Nucleus accumbens (tissue), 56 donors: Measurements from ENCODE around the gene USE1.

Source experiments
- DNase-seq, 56 donors: peaks; one replicate each; lab custom pipeline; 2025; lab: John Stamatoyannopoulos, UW

The USE1 gene

GRCh38 chr19:17235300-17235970 is 20.3 kb downstream of the USE1 start:
- peak in 46 of 56 donors; percentile 13 to 76 (median 40) for DNase-seq

GRCh38 chr19:17235971-17236777 is 21.0 kb downstream of the USE1 start:
- DNase-seq = peak in 2 of 56 donors; percentile 2 to 20

GRCh38 chr19:17236811-17237543 is 21.8 kb downstream of the USE1 start:
- no peak for DNase-seq

DNA sequence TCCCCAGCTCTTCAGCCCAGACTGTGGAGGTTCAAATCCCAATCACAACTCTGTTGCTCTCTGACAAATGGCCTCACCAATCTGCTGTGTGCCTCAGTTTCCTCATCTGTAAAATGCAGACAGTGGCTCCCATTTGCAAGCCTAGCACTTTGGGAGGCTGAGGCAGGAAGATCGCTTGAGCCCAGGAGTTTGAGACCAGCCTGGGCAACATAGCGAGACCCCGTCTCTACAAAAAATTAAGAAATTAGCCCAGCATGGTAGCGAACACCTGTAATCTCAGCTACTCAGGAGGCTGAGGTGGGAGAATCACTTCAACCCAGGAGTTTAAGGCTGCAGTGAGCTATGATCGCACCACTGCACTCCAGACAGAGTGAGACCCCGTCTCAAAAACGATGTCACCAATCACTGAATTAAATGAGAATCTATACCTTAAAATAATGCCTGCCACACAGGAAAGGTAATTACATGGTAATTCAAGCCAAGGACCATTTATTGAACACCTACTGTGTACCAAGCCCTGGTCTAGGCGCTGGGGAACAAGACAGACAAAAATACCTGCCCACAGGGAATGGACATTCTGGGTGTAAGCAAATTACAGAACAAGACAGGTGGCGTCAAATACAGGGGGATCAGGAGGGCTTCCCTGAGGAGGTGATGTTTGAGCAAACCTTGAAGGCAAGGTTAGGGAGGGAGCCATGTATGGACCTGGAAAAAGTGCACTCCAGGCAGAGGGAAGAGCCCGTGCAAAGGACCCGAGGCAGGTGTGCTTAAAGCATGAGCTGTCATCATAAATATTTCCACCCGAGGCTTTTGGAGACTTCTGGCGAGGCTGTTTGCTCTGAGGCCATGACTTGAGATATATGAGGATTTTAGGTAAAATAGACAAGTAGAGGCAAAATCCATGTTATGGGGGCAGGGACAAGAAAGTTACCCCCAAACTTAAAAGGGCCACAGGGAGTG is 22.9 kb downstream of the USE1 start:
- DNase-seq = no peak

- DNase-seq = no peak
Measured at GRCh38 chr19:17240062-17240752, 25.1 kb downstream of the USE1 start.

DNA sequence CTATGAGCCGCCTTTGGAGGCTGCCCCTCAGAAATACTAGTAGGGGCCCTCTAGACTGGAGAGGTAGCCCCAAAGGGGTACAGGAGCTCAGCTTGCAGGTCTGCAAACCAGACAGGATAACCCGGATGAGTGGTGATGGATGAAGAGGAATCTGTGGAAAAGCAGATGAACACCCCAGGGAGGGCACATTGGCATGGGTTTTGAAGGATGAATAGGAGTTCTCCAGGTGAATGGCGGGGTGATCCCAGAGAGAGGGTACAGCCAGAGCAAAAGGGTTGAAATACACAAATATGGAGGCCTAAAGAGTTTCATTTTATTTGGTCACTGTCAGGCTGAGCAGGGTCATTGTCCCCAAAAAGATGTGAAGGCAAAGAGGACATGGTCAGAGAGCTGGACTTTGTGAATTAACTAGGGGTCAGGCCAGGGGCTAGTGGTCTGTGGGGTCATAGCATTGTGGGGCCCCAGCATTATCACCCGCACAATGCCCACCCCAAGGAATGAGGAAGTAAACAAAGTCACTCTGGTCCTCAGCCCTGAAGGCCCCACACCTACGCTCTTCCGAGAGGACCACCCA is 25.8 kb downstream of the USE1 start:
- DNase-seq = no peak

DNA sequence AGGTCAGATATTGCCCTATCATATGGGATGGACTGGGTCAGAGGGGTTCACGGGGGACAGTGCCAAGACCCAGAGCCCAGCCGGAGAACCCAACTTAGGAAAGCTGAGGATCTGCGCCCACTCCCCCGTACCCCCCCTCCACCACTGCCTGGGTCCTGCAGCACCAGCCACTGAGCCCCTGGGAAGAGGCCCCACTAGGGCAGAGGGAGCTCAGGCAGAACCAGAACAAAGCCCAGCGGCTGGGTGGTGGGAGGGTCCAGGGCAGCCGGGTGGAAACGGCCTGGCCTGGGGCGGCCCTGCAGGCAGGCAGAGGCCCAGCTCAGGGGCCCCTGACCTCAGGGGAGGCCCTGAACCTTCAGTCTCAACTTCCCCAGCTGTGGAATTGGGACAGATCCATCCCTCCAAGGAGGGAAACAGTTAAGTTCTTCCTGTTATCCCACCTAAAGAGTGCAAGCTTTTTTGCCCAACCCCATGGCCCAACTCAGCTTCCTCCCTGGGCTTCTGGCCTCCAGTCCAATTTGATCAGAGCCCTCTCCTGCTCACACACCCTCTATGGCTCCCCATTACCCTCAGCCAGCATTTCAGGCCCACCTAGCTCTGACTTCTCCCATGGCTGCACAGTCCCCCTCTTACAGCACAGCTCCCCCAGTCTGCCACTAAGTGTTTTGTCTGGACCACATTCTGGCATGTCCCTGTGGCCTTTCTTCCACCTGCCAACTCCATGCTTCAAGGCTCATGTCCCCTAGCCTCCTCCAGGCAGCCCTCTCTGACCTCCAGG is 27.5 kb downstream of the USE1 start:
- peak in 1 of 56 donors; percentile 14 for DNase-seq

DNA sequence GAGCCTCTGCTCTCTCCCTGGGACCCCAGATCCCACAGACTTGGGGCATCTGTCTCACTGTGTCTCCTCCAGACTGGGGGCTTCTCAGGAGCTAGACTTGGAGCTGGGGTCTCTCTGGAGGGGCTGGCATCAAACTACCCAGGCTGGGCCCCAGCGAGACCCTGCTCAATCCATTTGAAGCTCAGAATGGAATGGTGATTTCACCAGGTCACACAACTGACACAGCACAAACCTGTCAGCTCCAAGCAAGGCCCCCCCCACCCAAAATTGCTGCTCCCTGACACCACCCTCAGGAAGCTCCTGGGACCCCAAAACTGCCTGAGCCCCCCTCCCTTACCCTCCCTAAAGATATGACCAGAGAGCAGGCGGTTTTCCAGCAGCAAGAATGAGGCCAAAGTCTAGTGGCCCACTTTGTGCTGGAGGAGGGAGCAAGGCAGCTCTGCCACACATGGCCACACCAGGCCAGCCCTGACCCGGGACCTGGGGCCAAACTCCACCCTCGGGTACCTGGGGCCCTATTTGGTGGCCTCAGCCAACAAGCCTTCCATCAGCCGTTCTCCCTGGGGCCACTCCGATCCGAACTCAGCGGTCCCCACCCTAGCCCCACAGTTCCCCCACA is 28.2 kb downstream of the USE1 start:
- peak in 1 of 56 donors; percentile 17 for DNase-seq

DNA sequence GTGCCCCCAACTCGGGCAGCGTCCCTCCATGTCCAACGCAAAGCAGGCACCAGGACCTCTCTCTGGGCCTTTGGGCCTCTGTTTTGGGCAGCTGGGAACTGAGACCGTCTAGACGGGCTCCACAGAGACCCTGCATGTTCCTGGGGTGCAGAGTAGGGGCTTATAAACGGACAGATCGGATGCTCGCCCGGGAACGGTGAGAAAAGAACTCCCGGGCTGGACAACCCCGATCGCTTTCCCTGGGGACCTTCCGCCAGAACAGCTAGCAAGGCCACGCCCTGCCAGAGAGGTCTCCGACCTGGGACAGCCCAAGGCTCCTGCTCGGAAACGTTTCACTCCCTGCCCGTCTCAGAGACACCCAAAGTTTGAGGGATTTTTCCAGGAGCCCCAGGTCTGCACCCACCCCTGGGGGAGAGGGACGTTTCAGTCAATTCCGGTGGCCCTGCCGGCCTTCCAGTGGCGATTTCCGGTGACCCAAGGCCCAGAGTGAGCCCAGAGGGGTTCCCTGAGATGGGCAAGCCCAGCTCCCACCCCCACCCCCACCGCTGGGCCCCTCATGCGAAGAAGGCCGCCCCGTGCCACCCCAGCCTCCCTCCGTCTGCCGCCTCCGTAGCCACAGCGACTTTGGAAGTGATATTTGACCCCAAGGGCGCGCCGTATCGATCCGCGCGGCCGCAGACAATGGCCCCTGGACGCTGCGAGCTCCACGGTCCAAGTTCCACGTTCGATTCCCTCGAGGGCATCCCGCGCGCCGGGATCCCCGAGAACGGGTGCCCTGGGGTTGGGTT is 28.9 kb downstream of the USE1 start:
- DNase-seq = peak in 10 of 56 donors; percentile 6 to 49 (median 16)

DNA sequence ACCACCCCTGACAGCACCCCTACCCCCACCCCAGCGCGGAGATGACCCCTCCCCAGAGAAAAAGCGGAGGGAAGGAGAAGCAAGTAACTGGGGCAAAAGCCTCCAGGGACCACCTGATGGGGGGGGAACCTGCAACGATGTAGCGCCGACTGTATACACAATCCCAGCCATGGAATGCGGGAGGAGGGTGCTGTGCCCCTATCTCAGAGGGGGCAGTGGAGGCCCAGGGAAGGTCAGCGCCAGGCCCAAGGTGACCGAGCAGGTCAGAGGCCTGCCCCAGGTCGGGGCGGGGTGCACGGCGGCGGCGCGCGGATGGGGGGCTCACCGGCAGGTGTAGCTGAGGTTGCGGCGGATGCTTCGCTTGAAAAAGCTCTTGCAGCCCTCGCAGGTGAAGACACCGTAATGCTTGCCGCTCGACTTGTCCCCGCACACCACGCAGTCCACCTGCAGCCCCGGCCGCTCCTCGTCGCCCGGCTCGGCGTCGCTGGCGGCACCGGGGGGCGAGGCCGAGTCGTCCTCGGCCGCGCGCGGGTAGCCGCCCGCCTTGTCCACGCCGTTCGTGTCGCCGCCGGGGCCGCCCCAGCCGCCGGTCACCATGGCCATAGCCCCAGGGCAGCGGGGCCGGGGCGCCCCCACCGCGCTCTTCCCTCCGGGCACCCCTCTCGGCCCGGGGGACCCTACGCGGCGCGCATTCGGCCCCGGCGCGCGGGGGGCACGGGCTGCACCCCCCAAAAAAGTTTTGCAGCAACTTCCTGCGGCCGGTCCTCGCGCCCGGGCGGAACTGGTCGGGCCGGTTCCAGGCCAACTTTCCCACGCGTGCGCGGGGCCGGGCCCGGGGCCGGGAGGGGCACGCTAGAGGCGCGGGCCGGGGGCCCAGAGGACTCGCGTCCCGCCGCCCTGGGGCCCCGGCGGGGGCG is 29.7 kb downstream of the USE1 start:
- peak in 5 of 56 donors; percentile 6 to 49 (median 11) for DNase-seq

GRCh38 chr19:17245535-17245984 is 30.4 kb downstream of the USE1 start, which contains the start of gene NR2F6:
NR2F6 (minus strand) TSS chr19:17245919; CDS start chr19:17245220, 699 bp downstream.
- DNase-seq = peak in 1 of 56 donors; percentile 60

DNA sequence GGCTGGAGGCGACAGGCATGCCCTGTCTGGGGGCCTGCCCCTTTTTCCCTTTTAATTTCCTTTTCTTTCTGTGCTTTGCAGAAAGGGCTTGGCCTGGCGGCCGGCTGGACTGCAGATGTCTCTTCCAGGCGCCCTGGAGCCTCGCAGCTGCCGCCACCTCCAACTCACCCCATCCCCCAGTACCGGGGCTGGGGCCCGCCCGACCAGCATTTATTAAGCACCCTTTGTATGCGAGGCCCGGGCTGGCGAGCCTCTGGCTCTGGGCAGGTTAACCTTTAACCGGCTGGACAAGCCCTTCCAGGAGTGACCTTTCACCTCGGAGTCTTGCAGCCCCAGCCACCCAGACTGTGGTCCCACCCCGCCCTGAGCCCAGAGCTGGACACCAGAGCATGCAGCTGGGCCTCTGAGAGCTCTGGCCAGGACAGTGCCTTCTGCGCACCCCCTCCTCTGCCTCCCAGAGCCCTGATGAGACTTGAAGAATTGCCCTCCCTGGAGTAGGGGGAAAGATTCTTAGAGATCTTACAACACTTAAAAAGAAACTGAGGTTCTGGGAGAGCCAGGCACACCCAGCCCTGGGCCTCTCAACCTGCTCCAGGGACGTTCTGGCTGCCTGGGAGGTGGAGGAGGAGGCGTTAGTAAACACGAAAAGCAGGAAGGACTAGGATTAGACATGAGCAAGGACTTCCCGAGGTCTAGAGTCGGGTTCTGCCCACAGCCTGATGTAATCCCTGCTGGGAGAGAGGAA is 31.7 kb downstream of the USE1 start:
- peak in 4 of 56 donors; percentile 32 to 52 (median 42) for DNase-seq

- DNase-seq = no peak
Measured at GRCh38 chr19:17248011-17248776, 33.0 kb downstream of the USE1 start.
